ENCODE measurements around the gene ULBP2.
"Not testable (repeated sequence)": the region's sequence is repeated elsewhere in the genome, so short reads cannot be mapped to it uniquely, and the experiment has no call there.

ULBP2 gene

GRCh38 chr6:149941583-149942460, at the start of gene ULBP2:
Gene ULBP2 (plus strand): TSS chr6:149942014. CDS start chr6:149942073, 59 bp downstream.
- peak; percentile 91 for DNase-seq

- DNase-seq = peak; percentile 53
Observed at GRCh38 chr6:149895048-149895590, 46.7 kb upstream of the ULBP2 start.

GRCh38 chr6:149895833-149896271, 46.0 kb upstream of the ULBP2 start:
- no peak for DNase-seq

GRCh38 chr6:149896491-149896890, 45.3 kb upstream of the ULBP2 start:
- DNase-seq = no peak

- peak; percentile 69 for DNase-seq
Observed at GRCh38 chr6:149897015-149897697, 44.7 kb upstream of the ULBP2 start.

- no peak for DNase-seq
Observed at GRCh38 chr6:149897855-149898744, 43.7 kb upstream of the ULBP2 start, which contains the start of gene RAET1E. Gene RAET1E (minus strand): TSS chr6:149898113. CDS start chr6:149890901, 7,212 bp downstream.

GRCh38 chr6:149898966-149899365, 42.8 kb upstream of the ULBP2 start:
- DNase-seq = no peak

GRCh38 chr6:149899486-149899885, 42.3 kb upstream of the ULBP2 start:
- DNase-seq = no peak

- DNase-seq = no peak
Observed at GRCh38 chr6:149899926-149900619, 41.7 kb upstream of the ULBP2 start.

- DNase-seq = no peak
Observed at GRCh38 chr6:149900620-149901443, 41.0 kb upstream of the ULBP2 start.

GRCh38 chr6:149901444-149902140, 40.2 kb upstream of the ULBP2 start:
- no peak for DNase-seq

GRCh38 chr6:149903938-149904611, 37.7 kb upstream of the ULBP2 start:
- DNase-seq = no peak

GRCh38 chr6:149904661-149905370, 37.0 kb upstream of the ULBP2 start:
- no peak for DNase-seq

GRCh38 chr6:149905371-149905910, 36.4 kb upstream of the ULBP2 start:
- DNase-seq = no peak

- DNase-seq = no peak
Observed at GRCh38 chr6:149905911-149906371, 35.9 kb upstream of the ULBP2 start.

- DNase-seq = no peak
Observed at GRCh38 chr6:149906405-149906804, 35.4 kb upstream of the ULBP2 start.

- DNase-seq = no peak
Observed at GRCh38 chr6:149907317-149907716, 34.5 kb upstream of the ULBP2 start.

- not testable (repeated sequence) for DNase-seq
Observed at GRCh38 chr6:149908480-149908879, 33.3 kb upstream of the ULBP2 start.

Measured in left hindlimb (tissue), 1 donor.